Measurements from ENCODE around the gene EHF. TPM values are rescaled to one million over a fixed set of nuclear protein-coding genes. Genes with fewer than 3 reads are reported as not detected.

Gene EHF
- total RNA-seq, 1 donor from 2014 or later, result 36.4 TPM

GRCh38 chr11:34583818-34584217 is 37.1 kb upstream of the EHF start:
- ATAC-seq (no peak), DNase-seq (no peak)
- TF ChIP-seq, protein P1, sequence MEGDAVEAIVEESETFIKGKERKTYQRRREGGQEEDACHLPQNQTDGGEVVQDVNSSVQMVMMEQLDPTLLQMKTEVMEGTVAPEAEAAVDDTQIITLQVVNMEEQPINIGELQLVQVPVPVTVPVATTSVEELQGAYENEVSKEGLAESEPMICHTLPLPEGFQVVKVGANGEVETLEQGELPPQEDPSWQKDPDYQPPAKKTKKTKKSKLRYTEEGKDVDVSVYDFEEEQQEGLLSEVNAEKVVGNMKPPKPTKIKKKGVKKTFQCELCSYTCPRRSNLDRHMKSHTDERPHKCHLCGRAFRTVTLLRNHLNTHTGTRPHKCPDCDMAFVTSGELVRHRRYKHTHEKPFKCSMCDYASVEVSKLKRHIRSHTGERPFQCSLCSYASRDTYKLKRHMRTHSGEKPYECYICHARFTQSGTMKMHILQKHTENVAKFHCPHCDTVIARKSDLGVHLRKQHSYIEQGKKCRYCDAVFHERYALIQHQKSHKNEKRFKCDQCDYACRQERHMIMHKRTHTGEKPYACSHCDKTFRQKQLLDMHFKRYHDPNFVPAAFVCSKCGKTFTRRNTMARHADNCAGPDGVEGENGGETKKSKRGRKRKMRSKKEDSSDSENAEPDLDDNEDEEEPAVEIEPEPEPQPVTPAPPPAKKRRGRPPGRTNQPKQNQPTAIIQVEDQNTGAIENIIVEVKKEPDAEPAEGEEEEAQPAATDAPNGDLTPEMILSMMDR (IDR thresholded peaks at IDR 0.05), result no peak
- Histone ChIP-seq H3K27me3 (no peaks in the 10 kb centered on the region), H3K36me3 (no peaks in the 10 kb centered on the region), H3K4me1 (peaks cover 19% of the 10 kb centered on the region), H3K27ac (no peak overlapping the region), H3K9me3 (no peaks in the 10 kb centered on the region), H3K4me3 (no peak overlapping the region)
- intact Hi-C loops (cut with DNase I), result loop anchor here (10.0 kb wide), 1 partner anchor 311 kb away; no protein-coding TSS in a partner anchor

DNA sequence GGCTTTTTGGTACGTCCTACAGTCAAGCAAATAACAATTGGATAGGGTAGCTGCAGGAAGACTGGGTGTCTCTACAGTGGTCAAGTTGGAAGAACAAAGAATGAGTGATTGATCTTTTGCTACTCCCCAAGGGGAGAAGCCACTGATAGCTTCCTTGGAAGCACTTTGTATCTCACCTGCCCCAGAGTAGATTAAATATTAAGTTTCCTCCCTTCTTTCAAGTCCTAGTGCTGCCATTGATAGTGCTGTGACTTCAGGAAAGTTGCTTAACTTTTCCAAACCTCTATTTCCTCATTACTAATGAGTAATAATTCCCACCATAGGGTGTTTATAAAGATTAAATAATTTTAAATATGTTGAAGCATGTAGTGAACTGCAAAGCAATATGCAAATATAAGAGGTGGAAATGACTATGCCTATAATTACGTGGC is 35.6 kb upstream of the EHF start:
- no peaks in the 10 kb centered on the region for H3K36me3 ChIP-seq
- no peak overlapping the region for H3K4me3 ChIP-seq
- TF ChIP-seq, protein P1 (IDR thresholded peaks at IDR 0.05), result no peak
- H3K9me3 ChIP-seq, result no peaks in the 10 kb centered on the region
- no peak overlapping the region for H3K27ac ChIP-seq
- DNase-seq, result no peak
- no peak for ATAC-seq
- intact Hi-C loops (cut with DNase I), result loop anchor here (10.0 kb wide), 1 partner anchor 309 kb away; no protein-coding TSS in a partner anchor
- H3K27me3 ChIP-seq, result no peaks in the 10 kb centered on the region
- peaks cover 19% of the 10 kb centered on the region for H3K4me1 ChIP-seq

DNA sequence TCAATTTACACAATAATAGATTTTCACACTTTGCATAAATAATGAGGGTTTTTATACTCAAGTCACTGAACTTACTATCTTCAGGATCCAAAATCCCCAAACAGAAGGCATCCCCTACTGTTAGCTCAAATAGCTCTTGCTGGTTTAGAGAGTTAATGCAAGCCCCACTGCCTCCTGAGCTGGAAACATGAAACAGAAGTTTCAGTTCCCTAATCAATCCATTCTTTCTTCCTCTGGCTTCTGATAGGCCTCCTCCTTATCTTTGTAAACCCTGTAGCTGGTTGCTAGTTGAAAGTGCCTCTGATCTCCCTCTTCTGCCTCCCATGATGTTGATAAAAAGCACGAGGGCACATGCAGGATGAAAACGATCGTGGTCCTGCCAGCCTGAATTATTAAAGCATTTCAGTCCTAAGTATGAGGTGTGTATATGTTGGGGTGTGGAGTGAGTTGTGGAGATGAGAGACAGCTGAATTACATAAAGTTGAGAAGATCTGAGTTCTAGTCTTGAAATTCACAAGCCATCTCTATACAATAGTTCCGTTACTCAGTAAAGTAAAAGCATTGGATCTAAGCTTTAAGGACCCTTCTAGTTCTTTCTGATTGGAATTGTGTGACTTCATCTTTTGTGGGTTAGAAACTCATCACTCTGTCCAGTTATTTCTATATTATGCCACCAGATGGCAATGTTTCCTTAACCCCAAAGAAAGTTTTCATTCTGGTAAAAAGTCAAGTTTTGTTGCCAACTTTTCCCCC is 35.0 kb upstream of the EHF start:
- no peaks in the 10 kb centered on the region for H3K36me3 ChIP-seq
- H3K27me3 ChIP-seq, result no peaks in the 10 kb centered on the region
- peak overlapping the region; percentile 36 for H3K27ac ChIP-seq
- no peaks in the 10 kb centered on the region for H3K9me3 ChIP-seq
- H3K4me1 ChIP-seq, result peaks cover 19% of the 10 kb centered on the region
- H3K4me3 ChIP-seq, result no peak overlapping the region
- TF ChIP-seq, protein P1 (IDR thresholded peaks at IDR 0.05), result peak; percentile 68
- no peak for DNase-seq
- intact Hi-C loops (cut with DNase I), result loop anchor here (10.0 kb wide), 1 partner anchor 309 kb away; no protein-coding TSS in a partner anchor
- peak; percentile 79 for ATAC-seq

DNA sequence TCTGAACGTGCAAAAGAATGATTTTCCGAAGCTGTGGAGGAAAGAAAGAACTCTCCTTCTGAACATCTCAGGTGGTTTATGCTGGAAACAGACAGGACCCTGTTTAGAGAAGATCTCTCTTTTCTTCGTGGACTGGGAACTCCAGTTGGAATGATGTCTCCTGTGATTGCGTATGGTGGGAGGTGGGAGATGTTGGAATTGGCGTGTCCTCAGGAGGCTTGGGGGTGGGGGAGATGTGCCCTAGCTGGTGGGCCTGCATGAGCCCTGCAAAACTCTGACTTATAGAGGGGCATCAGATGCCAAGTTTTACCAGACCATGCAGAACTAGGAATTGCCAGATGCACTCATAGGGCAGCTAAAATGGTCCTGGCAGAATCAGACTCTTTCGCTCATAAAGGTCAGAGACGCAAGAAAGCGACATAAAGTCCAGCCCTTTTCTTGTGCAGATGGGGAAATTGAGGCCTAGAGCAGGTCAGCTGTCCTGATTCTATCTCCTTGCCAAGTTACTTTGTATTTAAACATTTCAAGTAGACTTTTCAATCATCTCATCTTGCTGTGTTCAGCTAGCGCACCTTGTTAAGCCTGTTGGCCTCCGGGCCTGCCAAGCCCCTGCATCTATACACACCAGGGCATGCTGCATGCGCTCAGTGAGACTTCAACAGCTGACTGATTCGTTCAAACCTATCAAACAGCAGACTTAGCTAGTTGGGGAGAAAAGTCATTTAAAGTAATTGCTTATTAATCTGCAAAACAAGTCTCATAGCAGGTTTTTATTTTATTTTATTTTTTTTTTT is 34.2 kb upstream of the EHF start:
- peak; percentile 20 for ATAC-seq
- DNase-seq, result no peak
- Histone ChIP-seq H3K27ac (no peak overlapping the region), H3K4me3 (no peak overlapping the region), H3K9me3 (no peaks in the 10 kb centered on the region), H3K4me1 (peaks cover 19% of the 10 kb centered on the region), H3K27me3 (peaks cover 2% of the 10 kb centered on the region), H3K36me3 (no peaks in the 10 kb centered on the region)
- intact Hi-C loops (cut with DNase I), result loop anchor here (10.0 kb wide), 1 partner anchor 308 kb away; no protein-coding TSS in a partner anchor
- TF ChIP-seq, protein P1 (IDR thresholded peaks at IDR 0.05), result no peak

GRCh38 chr11:34587282-34587677 is 33.6 kb upstream of the EHF start:
- Histone ChIP-seq H3K36me3 (no peaks in the 10 kb centered on the region), H3K9me3 (no peaks in the 10 kb centered on the region), H3K27me3 (peaks cover 7% of the 10 kb centered on the region), H3K27ac (no peak overlapping the region), H3K4me1 (peaks cover 19% of the 10 kb centered on the region), H3K4me3 (no peak overlapping the region)
- ATAC-seq (no peak), DNase-seq (no peak)
- intact Hi-C loops (cut with DNase I), result loop anchor here (10.0 kb wide), 1 partner anchor 308 kb away; no protein-coding TSS in a partner anchor
- TF ChIP-seq, protein P1 (IDR thresholded peaks at IDR 0.05), result no peak

Measured in upper lobe of right lung (tissue), 1 donor.